ENCODE data around the gene ATP2B2.

ATP2B2 gene

GRCh38 chr3:10363935-10364334 is 141.5 kb downstream of the ATP2B2 start:
- peak; percentile 15 for DNase-seq (ENCODE audit: low spot score)

DNA sequence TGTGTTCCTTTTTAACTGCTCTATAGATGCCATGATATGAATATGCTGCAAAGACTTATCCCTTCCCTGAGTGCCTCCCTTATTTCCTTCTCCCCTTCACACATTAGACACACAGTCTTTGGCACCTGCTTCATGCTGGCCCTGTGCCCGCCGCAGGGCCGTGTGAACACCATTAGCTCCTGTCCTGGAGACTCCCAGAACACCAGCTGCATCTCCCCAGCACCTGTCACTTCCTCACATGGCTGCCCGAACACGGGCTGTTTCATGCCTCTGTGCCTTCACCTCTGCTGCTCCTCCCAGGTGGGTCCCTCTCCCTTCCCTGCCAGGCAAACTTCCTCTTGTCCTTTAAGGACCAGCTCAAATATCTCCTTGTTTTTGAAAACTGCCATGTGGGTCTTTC is 144.0 kb downstream of the ATP2B2 start:
- DNase-seq (ENCODE audit: low spot score) = no peak

DNA sequence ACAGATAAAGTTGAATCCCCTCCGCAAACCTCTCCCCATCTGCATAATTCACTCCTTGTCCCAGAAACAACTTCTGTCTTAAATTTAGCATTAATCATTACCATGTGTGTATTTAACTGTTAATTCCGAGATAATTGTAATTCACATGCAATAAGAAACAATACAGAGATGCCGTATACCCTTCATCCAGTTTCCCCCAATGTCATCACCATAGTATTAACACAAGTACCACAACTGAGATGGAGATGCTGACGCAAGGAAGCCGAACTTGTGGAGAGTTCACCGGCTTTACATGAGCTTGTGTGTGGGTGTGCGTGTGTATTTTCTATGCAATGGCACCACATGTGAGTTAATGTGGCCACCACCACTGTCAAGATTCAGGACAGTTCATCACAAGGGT is 144.9 kb downstream of the ATP2B2 start:
- DNase-seq (ENCODE audit: low spot score) = no peak

DNA sequence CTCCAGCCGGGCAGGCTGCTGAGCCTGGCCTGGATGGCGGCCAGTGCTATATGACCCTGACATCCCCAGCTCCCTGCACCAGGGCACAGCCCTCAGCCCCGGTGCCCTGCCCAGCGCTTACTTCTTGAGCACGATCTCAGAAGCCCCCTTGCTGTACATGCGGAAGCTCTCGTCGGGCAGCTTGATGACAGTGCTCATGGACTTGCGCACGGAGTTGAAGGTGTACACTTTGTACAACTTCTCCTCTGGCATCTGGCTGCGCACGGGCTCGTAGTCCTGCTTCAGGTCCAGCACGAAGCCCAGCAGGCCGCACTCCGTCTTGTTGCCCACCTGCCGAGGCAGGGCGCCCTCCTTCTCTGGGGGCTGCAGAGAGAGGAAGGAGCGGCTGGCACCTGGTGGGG is 145.6 kb downstream of the ATP2B2 start:
- no peak for DNase-seq (ENCODE audit: low spot score)

GRCh38 chr3:10358309-10358980 is 146.9 kb downstream of the ATP2B2 start:
- no peak for DNase-seq (ENCODE audit: low spot score)

DNA sequence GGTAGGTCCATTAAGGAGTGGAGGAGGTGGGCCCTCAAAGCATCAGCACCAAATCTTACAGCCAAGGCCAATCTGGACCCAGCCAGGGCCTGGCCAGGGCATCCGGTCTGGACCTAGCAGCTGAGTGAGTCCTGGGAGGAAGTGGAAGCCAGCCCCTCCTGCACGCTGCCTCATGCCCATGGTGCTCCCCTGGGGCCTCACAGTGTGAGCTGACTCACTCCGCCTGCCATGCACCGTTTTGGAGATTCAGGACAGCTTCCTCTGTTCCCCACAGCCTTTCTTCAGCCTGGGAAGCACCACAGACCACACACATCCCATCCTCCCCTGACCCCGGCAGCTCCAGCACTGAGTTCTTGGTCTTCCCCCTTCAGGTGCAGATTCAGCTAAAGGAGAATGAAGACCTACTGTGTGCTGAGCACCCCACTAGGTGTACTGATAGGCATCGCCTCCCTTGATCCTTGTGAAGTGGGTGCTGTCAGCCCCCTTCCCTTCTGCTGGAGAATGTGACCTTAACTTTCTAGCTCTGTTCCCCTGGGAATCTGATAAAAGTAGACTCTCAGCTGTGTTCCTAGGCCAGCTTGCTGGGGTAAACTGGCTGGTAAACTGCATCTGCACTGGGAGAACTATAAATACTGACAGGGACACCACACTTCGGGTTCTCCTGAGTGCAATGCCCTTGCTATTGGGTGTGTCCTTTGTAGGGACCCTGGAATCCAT is 147.6 kb downstream of the ATP2B2 start:
- DNase-seq (ENCODE audit: low spot score) = peak; percentile 35

- no peak for DNase-seq (ENCODE audit: low spot score)
These were observed 148.3 kb downstream of the ATP2B2 start for GRCh38 chr3:10357095-10357494.

- no peak for DNase-seq (ENCODE audit: low spot score)
These were observed 148.9 kb downstream of the ATP2B2 start for GRCh38 chr3:10356461-10356981.

- no peak for DNase-seq (ENCODE audit: low spot score)
These were observed 150.9 kb downstream of the ATP2B2 start for GRCh38 chr3:10354361-10355015.

GRCh38 chr3:10353661-10354360 is 151.6 kb downstream of the ATP2B2 start:
- DNase-seq (ENCODE audit: low spot score) = no peak

DNA sequence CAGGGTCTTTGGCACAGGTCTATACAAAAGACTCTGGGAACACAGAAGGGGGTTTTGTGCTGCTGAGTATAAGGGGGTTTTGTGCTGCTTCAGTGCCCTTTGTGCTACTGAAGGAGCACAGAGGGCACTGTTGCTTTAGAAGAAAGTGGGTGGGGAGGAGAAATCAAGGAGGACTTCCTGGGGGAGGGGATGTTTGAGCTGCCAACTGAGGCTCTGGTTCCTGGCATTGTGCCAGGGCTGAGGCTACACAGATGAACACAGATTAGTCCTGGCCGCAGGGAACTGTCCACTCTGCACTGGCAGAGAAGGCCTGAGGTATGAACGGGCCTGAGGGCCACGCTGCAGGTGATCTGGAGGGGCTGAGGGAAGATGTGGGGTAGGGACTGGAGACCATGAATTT is 152.2 kb downstream of the ATP2B2 start:
- DNase-seq (ENCODE audit: low spot score) = no peak

- DNase-seq (ENCODE audit: low spot score) = peak; percentile 53
These were observed 153.1 kb downstream of the ATP2B2 start for GRCh38 chr3:10352146-10352911.

- no peak for DNase-seq (ENCODE audit: low spot score)
These were observed 154.2 kb downstream of the ATP2B2 start for GRCh38 chr3:10351013-10351735.

GRCh38 chr3:10350324-10350985 is 154.9 kb downstream of the ATP2B2 start:
- no peak for DNase-seq (ENCODE audit: low spot score)

DNA sequence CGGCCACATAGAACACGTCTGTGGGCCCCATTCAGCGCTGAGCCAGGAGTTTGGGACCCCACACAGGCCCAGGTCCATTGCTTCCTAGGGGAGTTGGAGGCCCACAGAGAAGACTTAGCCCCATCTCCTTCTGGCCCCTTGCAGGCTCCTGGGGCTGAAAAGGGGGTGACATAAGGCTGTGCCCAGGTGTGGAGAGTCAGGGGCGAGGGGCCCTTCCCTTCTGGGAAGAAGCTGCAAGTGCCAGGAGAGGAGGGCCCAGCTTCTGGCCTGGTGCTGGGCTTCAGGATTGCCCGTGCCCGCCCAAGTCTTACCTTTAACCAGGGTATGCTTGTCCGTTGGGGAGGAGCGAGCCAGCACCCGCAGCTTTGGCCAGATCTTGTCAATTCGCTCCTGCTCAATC is 155.6 kb downstream of the ATP2B2 start:
- DNase-seq (ENCODE audit: low spot score) = no peak

- no peak for DNase-seq (ENCODE audit: low spot score)
These were observed 157.0 kb downstream of the ATP2B2 start for GRCh38 chr3:10348404-10348721.

DNA sequence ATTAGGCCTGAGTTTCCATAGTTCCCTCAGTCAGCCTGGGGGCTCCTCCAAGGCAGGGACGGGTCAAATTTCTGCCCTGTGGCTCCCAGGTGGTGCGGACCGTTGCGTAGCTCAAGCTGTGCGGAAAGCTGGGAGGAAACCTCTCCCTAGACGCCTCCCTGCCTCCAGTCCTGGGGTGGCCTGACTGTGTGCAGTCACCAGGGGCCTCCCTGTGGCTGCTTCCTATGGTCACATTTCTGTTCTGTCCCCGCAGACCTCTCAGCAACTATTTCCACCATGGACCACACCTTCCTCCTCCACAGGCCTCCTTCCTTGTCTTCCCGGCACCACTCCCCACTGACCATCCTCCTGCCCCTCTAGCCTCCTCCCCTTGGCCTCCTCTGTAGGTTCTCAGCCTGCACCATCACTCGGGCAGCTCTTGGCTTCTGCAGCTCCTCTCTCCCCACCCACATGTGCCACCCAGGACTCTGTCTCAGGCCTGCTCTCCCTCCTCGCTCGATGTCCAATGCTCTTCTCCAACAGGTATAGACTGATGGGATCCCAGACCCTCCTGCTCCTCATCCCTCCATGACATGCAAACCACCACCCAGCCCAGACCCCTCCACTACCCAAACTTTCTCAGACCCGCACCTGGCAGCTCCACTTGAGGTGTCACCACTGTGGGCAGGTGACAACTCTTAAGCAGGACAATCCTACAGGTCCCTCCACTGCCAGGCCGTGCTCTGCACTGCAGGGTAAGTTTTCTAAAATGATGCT is 157.6 kb downstream of the ATP2B2 start:
- no peak for DNase-seq (ENCODE audit: low spot score)

DNA sequence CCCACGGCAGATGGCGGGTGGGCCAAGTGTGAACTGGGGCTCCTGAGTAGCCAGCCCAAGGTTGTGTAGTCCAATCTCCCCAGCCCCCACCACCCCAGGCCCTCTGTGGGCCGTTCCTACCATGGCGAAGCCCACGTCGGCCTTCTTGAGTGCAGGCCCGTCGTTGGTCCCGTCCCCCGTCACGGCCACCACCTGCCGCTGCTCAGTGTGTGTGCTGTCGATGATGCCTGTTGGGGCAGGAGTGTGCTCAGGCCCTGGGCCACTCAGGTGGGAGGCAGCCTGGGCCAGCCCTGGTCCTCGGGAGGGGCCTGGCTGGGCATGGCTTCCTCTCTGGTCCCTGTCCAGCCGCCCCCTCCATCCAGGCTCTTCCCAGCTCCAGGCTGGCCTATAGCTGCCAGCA is 159.5 kb downstream of the ATP2B2 start:
- no peak for DNase-seq (ENCODE audit: low spot score)

- DNase-seq (ENCODE audit: low spot score) = no peak
These were observed 160.3 kb downstream of the ATP2B2 start for GRCh38 chr3:10344944-10345575.
